ENCODE measurements around the gene ARID3B.
"Not testable (repeated sequence)": the region's sequence is repeated elsewhere in the genome, so short reads cannot be mapped to it uniquely, and the experiment has no call there.

The ARID3B gene

DNA sequence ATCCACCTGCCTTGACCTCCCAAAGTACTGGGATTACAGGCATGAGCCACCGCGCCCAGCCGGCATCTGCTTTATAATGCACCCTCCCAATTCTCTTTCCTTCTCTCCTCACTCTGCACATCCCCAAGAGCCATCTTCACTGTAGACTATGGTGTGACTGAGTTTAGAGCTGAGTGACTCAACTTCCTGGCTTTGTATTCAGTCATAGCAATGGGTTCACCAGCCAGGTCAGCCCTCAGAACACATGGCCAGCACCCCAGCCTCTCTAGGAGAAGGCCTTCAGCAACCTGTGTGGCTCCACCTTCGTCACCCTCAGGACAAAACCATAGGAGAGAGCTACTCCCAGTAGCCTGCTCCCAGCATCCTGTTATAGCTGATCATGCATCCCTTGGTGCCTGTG is 33.0 kb downstream of the ARID3B start:
- DNase-seq: no peak

- DNase-seq: no peak
Observed at GRCh38 chr15:74578496-74578994, 37.5 kb downstream of the ARID3B start.

DNA sequence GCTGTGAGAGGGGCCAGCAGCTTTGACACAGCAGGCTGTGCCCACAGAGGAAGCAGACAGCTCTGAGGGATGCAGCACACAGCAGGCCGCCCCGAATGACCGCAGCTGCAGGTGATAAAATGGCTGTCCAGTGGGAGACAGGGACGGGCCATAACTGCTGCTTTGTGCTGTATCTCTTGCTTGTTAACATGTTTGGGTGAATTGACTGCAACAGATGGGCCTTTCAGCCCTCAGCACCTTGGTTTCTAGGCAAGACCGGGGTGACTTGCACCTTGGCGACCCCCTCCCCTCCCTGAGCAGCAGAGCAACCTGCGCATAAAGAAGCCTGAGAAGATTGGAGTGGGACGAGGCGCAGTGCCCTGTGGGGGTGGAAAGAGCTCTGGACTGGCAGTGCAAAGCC is 38.0 kb downstream of the ARID3B start:
- no peak for DNase-seq

DNA sequence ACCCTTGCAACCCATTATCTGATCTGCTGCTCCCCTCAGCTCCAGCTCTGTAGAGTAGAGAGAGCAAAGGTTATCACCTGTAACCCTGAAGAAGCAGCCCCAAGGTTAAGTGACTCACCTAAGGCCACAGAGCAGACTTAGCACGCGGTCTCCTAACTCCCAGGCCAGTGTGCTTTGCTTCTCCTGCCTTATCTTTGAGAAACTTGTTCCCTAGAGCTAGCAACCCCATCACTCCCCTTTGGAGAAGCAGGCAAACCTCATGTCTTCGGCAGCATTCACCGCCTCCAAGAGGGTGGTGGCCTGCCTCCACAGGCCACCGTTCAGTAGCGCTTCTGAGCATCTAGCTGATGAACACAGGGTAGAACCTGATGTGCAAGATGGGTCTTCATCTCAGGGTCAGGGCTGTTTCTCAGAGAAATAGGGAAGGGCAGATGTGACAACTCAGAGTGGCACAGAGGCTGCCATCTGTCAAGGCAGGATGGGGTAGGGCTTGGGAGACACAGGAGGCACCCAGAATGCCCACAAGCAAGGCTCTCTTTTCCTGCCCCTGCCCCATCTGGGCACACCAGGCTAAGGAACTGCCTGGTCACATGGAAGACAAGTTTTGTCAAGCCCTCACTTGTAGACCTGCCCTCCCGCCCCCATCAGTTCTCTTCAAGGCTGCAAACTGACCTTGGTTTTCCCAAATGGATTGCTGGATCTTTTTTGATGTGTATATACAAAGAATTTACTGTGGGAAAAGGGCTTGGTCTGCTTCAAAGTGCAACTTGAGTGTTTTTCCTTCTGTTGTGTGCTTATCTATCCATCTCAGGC is 39.7 kb downstream of the ARID3B start:
- no peak for DNase-seq

DNA sequence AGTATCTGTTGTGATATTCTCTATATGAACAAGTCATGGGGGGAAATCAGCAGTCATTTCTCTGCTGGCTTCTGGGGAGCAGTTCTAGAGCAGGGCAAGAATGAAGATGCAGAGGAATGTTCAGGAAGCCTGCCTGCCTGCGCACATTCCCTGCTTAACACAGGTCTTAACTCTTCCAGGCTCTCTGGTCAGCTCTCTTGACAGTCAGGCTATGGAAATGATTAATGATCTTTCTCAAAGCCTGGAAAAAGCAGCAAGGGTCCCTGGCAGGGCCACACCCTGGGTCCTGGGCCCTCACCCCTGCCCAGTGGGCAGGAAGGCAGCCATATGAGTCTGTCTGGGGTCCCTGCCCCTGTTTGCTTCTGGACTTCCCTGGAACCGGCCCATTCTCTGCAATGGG is 43.2 kb downstream of the ARID3B start:
- no peak for DNase-seq

DNA sequence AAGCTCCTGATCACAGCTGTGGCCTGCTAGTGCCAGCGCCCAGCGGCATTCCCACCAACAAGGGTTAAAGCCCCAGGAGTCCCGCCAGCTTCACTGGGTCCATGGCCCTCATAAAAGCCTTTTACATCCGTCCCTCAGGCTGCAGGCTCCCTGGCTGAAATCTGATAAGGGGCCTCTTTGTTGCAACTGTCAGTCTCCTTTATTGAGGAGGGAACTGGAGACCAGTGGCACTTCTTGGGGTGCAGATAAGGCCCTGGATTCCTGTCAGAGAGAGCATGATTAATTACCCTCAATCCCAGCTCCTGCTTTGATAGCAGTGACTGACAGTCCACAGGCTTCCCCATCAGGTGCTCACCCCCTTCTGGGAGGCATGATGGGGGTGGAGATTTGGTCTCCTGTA is 43.8 kb downstream of the ARID3B start:
- DNase-seq: peak; percentile 72

- no peak for DNase-seq
Observed at GRCh38 chr15:74585191-74585590, 44.2 kb downstream of the ARID3B start.

GRCh38 chr15:74585857-74586256 is 44.8 kb downstream of the ARID3B start:
- DNase-seq: no peak

DNA sequence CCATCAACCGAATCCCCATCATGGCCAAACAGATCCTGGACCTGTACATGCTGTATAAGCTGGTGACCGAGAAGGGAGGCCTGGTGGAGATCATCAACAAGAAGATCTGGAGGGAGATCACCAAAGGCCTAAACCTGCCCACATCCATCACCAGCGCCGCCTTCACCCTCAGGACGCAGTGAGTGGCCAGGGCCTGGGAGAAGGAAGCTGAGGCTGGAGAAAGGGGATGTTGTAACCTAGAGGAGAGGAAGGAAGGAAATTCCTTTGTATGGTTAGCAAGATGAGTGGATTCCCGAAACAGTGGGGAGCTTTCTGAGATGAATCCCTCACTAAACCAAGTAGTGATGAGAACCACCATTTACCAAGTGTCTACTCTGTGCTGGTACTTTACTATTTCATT is 48.8 kb downstream of the ARID3B start:
- no peak for DNase-seq

- no peak for DNase-seq
Observed at GRCh38 chr15:74592222-74592621, 51.2 kb downstream of the ARID3B start.

- no peak for DNase-seq
Observed at GRCh38 chr15:74593122-74593521, 52.1 kb downstream of the ARID3B start.

DNA sequence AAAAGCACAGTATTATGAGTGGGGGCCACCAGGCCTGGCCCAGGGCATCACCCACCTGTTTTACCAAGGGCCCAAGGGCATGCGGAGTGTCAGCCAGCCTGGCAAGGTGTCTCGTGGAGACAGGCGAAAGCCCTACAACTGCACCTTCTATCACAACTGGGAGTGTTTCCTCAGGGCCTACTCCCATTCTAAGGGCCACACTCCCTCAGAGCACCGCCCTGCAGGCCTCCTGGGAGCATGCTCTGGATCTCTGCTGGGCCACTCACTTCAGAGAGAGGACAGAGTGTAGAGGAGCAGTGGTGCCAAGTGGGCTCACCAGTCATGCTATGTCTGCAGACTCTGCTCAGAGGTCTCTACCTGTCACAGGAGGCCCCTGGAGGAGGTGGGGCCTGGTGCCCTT is 53.4 kb downstream of the ARID3B start:
- DNase-seq: no peak

DNA sequence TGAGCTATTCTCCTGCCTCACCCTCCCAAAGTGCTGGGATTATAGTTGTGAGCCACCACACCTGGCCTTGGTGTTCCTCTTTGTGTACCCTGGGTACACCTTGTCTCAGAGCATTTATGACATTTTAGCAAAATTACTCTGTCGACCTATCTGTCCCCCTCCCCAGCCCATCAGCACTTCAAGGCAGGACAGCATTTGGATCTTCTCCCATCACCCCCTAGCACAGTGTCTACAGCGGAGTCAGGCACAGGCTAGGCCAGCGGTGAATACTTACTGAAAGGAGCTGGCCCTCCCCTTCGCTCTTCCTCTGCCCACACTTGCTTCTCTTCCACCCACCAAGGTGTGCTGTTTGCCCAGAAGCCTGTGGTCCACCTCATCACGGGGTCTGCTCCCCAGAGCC is 54.3 kb downstream of the ARID3B start:
- DNase-seq: no peak

DNA sequence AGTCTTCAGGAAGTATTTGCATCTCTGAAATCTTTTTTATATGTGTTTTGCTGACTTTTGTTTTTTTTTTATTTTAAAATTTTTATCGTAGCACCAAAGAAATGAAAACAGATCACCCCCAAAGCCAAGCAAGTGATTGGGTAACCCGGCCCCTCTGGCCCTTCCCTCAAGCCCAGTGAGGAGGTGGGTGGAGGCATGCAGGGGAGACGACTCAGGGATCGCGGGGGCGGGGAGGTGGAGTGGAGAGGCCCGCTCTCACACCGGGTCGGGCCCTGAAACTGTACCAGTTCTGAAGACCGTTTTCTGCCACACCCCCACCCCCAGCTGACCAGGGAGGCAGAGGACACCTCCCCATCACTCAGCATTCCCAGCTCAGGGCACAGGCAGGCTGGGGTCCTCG is 55.7 kb downstream of the ARID3B start:
- not testable (repeated sequence) for DNase-seq

GRCh38 chr15:74597146-74597705 is 56.2 kb downstream of the ARID3B start:
- not testable (repeated sequence) for DNase-seq

DNA sequence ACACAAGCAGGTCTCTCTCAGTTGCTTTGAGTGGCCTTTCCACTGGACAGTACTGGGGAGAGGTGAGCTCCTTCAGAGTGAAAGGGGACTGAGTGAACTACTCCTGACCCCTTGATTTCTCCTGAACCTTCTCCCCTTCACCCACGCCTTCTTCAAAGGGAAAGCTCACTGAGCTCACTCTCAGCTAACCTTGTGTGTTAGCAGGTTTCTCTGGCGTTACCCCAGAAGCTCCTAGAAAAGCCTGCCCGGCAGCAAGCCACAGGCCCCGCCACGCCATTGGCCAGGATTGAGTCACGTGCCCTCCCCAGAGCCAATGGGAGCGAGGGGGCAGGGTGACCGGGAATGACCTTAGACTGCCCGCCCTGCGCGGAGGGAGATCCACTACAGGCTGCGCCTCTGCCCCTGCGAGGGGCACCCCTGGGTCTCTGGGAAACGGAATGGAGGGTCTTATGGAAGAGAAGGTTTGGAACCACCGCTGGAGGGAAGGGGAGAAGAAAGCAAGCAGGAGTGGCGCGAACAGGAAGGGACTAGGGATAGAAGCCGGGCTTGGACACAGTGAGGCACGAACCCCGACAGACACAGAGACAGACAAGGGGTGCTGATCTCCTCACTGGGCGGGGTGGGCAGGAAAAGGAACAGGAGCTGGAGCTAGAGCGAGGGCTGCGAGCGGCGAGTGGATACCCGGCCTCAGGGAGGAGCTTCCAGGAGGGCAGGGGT is 57.3 kb downstream of the ARID3B start:
- DNase-seq: no peak

- no peak for DNase-seq
Observed at GRCh38 chr15:74599156-74599555, 58.1 kb downstream of the ARID3B start.

DNA sequence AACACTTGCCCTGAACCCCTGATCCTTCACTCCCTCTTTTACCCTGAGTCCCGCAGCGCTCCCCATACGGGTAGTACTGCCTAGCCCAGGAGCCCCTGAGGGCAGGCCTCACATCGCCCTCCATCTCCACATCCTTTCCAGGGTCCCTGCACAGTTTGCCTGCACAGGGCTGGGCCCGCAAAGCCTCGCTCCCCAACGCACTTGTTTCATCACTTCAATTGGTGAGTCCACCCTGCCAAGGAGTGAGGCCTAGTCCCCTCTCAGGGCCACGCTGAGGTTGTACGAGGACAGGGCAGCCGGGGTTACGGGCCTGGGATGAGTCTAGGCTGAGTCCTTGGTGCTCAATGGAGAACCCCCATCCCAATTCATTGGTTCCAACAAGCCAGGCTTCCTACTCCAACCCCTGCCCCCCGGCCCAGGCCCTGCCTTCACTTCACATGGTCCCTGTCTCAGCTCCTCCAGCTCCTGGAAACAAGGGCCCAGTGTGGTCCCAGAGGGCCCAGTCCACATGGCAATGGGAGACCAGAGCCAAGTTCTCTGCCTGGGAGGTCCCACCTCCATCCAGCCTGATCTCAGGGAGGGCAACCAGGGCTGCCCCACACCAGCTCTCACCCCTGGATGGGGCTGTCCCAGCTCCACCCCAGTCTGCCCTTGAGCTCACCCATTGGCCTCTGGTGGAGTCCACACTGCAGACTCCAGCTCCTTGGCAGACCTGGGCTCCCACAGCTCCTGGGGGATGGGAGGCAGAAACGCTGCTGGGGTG is 62.2 kb downstream of the ARID3B start:
- no peak for DNase-seq

DNA sequence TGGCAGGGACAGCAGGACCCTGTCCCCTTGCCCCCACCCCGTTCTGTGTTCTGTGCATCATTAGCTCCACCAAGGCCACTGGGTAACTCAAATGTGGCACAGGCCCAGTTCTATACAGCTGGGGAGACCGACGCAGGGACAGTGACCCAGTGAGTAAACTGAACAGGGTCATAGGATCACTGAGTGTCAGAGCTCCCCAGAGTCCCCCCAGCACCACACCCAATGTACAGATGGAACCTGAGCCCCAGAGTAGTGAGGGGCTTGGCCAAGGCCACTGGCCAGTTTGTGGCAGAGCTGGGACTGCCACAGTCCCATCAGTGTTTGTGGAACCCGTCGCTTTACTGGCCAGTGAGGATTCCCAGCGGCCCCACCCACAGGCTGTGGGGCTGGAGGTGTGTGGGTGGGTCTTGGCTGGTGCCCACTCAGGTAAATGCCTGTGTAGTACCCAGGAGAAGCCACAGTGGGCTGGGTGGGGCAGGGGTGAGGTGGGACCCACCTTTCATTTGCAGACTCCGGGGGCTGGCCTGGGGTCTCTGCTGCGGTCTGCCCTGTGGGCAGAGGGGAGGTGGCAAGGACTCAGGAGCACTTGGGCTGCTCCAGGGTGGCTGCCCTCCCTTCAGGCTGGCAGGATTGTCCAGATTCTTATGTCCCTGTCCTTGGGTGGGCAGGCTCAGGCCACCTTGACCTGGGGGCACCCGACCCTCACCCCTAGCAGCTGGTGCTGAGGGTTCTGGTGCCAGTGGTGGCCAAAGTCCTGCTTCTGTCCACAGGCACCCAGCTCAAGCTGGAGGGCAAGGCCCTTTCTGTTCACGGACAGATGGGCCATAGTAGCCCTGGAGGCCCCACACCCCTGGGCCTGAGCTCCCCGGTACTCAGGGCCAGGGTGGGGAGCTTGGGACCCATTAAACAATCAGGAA is 63.0 kb downstream of the ARID3B start:
- DNase-seq: no peak

- peak; percentile 81 for DNase-seq
Observed at GRCh38 chr15:74604983-74605794, 64.2 kb downstream of the ARID3B start.

DNA sequence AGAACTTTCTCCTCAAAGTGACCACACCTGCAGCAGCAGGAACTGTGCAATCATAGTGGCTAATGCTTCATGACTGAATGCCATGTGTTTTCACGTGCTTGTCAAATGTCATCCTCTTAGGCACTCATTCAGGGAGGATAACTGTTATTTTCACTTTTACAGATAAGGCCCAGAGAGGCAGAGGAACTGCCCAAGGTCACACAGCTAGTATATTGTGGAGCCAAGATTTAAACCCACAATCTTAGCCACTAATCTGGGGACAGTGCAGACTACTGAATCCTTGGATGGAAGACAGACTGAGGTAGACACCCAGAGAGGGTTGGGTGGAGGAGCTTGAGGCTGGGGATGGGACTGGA is 64.8 kb downstream of the ARID3B start:
- DNase-seq: no peak

All from NCI-H146 (cell line).